HUES64 (cell line): Measurements from ENCODE around the gene ZNF385B.

Experiments
- H3K27ac ChIP-seq: 2 replicates; pipeline ENCODE4 v1.7.0; 2013; ENCODE audit warnings: low read depth, low read length, inconsistent platforms
- H3K27me3 ChIP-seq: 2 replicates; pipeline ENCODE4 v1.6.1; 2013; ENCODE audit warnings: mild to moderate bottlenecking, low read length; ENCODE audit not compliant: insufficient read depth
- H3K36me3 ChIP-seq: 2 replicates; pipeline ENCODE4 v1.6.1; 2013; ENCODE audit warnings: mild to moderate bottlenecking, low read length; ENCODE audit not compliant: insufficient read depth
- H3K4me1 ChIP-seq: 2 replicates; pipeline ENCODE4 v1.6.1; 2013; ENCODE audit warnings: mild to moderate bottlenecking, low read length, moderate library complexity; ENCODE audit not compliant: insufficient read depth
- H3K4me3 ChIP-seq: 2 replicates; pipeline ENCODE4 v1.5.1; 2013; ENCODE audit warnings: mild to moderate bottlenecking, low read length, moderate library complexity
- H3K9ac ChIP-seq: 2 replicates; pipeline ENCODE4 v1.6.1; 2013; ENCODE audit warnings: mild to moderate bottlenecking, low read depth, low read length
- H3K9me3 ChIP-seq: 2 replicates; pipeline ENCODE4 v1.6.1; 2013; ENCODE audit warnings: low read depth, low read length; ENCODE audit not compliant: insufficient read depth
- WGBS: fragments of 150-250, 120-280 bp; methylation state at CpG from one replicate; pipeline ENCODE4 v1.1.7; 2013; ENCODE audit warnings: missing lambda C conversion rate; 5-methylcytosine and 5-hydroxymethylcytosine counted together

Gene ZNF385B

GRCh38 chr2:179622635-179623300 is 238.6 kb downstream of the ZNF385B start:
- 93% methylated on average over 3 of the region's 3 CpGs for WGBS
- H3K36me3 ChIP-seq, result no peaks in the 10 kb centered on the region
- H3K4me3 ChIP-seq, result no peak overlapping the region
- no peaks in the 10 kb centered on the region for H3K4me1 ChIP-seq
- no peak overlapping the region for H3K9ac ChIP-seq
- H3K27ac ChIP-seq, result no peak overlapping the region
- H3K27me3 ChIP-seq, result no peaks in the 10 kb centered on the region
- H3K9me3 ChIP-seq, result peaks cover 10% of the 10 kb centered on the region; the same call in 1 of the 2 replicates

DNA sequence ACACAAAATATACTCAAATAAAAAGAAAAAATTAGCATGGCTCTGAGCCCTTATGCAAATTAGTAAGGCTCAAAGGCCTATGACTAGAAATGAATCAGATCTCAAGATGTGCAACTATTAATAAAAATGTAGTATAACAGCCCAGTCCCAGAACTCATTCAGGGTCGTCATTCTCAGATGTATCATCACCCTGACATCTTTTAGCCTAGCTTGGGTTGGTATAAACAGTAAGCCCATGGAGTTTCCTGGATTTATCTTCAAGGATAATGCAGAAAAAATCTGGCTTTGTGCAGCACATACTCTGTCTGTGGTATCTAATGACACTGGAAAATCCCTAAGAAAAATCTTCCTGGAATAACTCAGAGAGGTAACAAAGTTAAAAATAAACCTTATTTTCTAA is 239.3 kb downstream of the ZNF385B start:
- Histone ChIP-seq H3K27ac (no peak overlapping the region), H3K27me3 (no peaks in the 10 kb centered on the region), H3K9me3 (peaks cover 10% of the 10 kb centered on the region; the same call in 1 of the 2 replicates), H3K9ac (no peak overlapping the region), H3K4me3 (no peak overlapping the region), H3K4me1 (no peaks in the 10 kb centered on the region), H3K36me3 (no peaks in the 10 kb centered on the region)
- WGBS, result 88% methylated on average over 1 of the region's 1 CpG

- Histone ChIP-seq H3K36me3 (no peaks in the 10 kb centered on the region), H3K4me1 (no peaks in the 10 kb centered on the region), H3K27ac (no peak overlapping the region), H3K27me3 (no peaks in the 10 kb centered on the region), H3K4me3 (no peak overlapping the region), H3K9ac (no peak overlapping the region), H3K9me3 (peaks cover 10% of the 10 kb centered on the region; the same call in 1 of the 2 replicates)
- no CpG with 5 or more reads among the region's 1 CpG for WGBS
Observed at GRCh38 chr2:179619947-179620467, 241.4 kb downstream of the ZNF385B start.

GRCh38 chr2:179614121-179614520 is 247.3 kb downstream of the ZNF385B start:
- WGBS, result 94% methylated on average over 1 of the region's 3 CpGs
- Histone ChIP-seq H3K9ac (no peak overlapping the region), H3K4me3 (no peak overlapping the region), H3K27ac (no peak overlapping the region), H3K4me1 (no peaks in the 10 kb centered on the region; the same call in none of the 2 replicates), H3K9me3 (no peaks in the 10 kb centered on the region), H3K27me3 (no peaks in the 10 kb centered on the region), H3K36me3 (no peaks in the 10 kb centered on the region)

DNA sequence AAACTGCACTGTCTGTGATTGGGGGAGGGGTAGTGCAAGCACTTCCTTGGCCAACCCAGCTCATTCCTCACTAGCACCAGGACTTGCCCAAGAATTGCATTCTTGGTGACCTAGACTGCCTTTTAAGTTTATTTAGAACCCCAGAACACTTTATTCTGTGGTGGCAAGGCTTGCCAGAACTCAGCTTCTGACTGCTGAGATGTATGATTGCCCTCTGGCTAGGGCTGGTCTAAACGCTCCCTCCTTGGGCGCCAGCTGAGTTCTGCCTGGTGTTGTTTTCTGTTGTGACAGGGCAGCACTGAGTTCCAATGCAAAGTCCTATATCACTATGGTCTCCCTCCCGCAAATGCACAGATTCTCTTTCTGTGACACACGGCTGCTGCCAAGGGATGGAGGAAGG is 247.7 kb downstream of the ZNF385B start:
- H3K9me3 ChIP-seq, result no peaks in the 10 kb centered on the region
- H3K27me3 ChIP-seq, result no peaks in the 10 kb centered on the region
- H3K27ac ChIP-seq, result no peak overlapping the region
- H3K4me3 ChIP-seq, result no peak overlapping the region
- WGBS, result 75% methylated on average over 2 of the region's 4 CpGs
- no peaks in the 10 kb centered on the region for H3K36me3 ChIP-seq
- peaks cover 4% of the 10 kb centered on the region for H3K4me1 ChIP-seq
- no peak overlapping the region for H3K9ac ChIP-seq

GRCh38 chr2:179613299-179613651 is 248.1 kb downstream of the ZNF385B start:
- 92% methylated on average over 2 of the region's 2 CpGs for WGBS
- Histone ChIP-seq H3K4me3 (no peak overlapping the region), H3K9ac (no peak overlapping the region)

GRCh38 chr2:179612591-179613298 is 248.7 kb downstream of the ZNF385B start:
- H3K27ac ChIP-seq, result no peak overlapping the region
- no peak overlapping the region for H3K9ac ChIP-seq
- peaks cover 9% of the 10 kb centered on the region for H3K4me1 ChIP-seq
- no peaks in the 10 kb centered on the region for H3K9me3 ChIP-seq
- H3K27me3 ChIP-seq, result no peaks in the 10 kb centered on the region
- 87% methylated on average over 7 of the region's 7 CpGs for WGBS
- no peaks in the 10 kb centered on the region for H3K36me3 ChIP-seq
- no peak overlapping the region for H3K4me3 ChIP-seq

More at GRCh38 chr2:179613299-179613651, 248.1 kb downstream of the ZNF385B start:
- H3K36me3 ChIP-seq, result no peaks in the 10 kb centered on the region
- no peak overlapping the region for H3K27ac ChIP-seq
- no peaks in the 10 kb centered on the region for H3K9me3 ChIP-seq
- no peaks in the 10 kb centered on the region for H3K27me3 ChIP-seq
- H3K4me1 ChIP-seq, result peaks cover 8% of the 10 kb centered on the region

DNA sequence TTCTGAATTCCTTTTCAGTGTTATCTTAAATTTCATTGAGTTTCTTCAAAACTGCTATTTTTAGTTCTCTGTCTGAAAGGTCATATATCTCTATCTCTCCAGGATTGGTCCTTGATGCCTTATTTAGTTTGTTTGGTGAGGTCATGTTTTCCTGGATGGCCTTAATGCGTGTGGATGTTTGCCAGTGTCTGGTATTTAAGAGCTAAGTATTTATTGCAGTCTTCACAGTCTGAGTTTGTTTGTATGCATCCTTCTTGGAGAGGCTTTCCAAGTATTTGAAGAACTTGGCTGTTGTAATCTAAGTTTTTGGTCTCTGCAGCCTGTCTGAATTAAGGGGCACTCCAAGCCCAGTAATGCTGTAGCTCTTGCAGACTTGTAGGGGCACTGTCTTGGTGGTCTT is 249.3 kb downstream of the ZNF385B start:
- no peak overlapping the region for H3K4me3 ChIP-seq
- H3K36me3 ChIP-seq, result no peaks in the 10 kb centered on the region
- 48% methylated on average over 1 of the region's 1 CpG for WGBS
- no peaks in the 10 kb centered on the region for H3K9me3 ChIP-seq
- no peaks in the 10 kb centered on the region for H3K27me3 ChIP-seq
- H3K4me1 ChIP-seq, result peaks cover 9% of the 10 kb centered on the region
- no peak overlapping the region for H3K9ac ChIP-seq
- no peak overlapping the region for H3K27ac ChIP-seq

DNA sequence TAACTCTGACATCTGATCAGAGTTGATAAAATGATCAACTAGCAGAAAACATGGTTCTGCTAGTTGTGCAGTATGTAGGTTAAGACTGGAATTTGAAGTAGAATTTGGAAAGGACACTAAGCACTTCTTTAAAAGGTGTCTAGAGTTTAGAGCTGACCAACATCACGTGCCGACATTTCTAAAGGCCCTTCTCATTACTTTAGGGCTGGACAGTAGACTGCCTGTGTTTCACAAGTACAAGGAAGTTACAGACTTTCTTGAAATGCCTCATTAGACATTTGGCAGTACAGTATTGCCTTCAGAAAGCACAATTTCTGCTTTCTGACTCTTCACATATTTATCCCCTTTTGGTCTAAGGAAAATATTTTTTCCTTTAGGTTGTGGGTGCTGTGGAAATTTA is 255.3 kb downstream of the ZNF385B start:
- Histone ChIP-seq H3K27ac (no peak overlapping the region), H3K9me3 (no peaks in the 10 kb centered on the region), H3K9ac (no peak overlapping the region), H3K36me3 (no peaks in the 10 kb centered on the region), H3K27me3 (no peaks in the 10 kb centered on the region), H3K4me3 (no peak overlapping the region), H3K4me1 (peaks cover 9% of the 10 kb centered on the region)
- 92% methylated on average over 2 of the region's 2 CpGs for WGBS

- H3K27me3 ChIP-seq, result no peaks in the 10 kb centered on the region
- H3K4me3 ChIP-seq, result no peak overlapping the region
- no peaks in the 10 kb centered on the region for H3K9me3 ChIP-seq
- H3K36me3 ChIP-seq, result no peaks in the 10 kb centered on the region
- peaks cover 9% of the 10 kb centered on the region for H3K4me1 ChIP-seq
- WGBS, result no CpG with 5 or more reads among the region's 2 CpGs
- no peak overlapping the region for H3K9ac ChIP-seq
- no peak overlapping the region for H3K27ac ChIP-seq
Observed at GRCh38 chr2:179605341-179605740, 256.1 kb downstream of the ZNF385B start.

DNA sequence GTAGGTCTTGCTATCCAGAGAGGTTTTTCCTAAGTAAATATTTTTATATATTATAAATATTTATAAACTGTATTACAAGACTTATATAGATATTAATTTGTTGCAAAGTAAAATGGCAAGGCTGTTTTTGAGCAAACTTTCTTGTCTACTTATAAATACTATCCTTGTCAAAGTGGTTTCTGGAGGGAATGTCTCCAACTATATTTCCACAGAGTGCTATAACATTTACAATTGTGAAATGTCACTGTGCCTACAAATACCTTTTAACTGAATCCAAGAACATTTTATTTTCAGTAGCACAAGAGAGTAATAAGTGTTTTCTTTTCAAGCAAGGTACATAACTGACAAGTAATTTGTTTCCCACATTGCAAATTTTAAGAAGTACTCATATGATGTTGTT is 256.8 kb downstream of the ZNF385B start:
- Histone ChIP-seq H3K36me3 (no peaks in the 10 kb centered on the region), H3K4me3 (no peak overlapping the region), H3K27me3 (no peaks in the 10 kb centered on the region), H3K9ac (no peak overlapping the region), H3K27ac (no peak overlapping the region), H3K9me3 (no peaks in the 10 kb centered on the region), H3K4me1 (peaks cover 9% of the 10 kb centered on the region)
